ENCODE measurements around the gene LHX3. TPM values are rescaled to one million over a fixed set of nuclear protein-coding genes. Genes with fewer than 3 reads are reported as not detected.

The LHX3 gene
- total and polyA plus RNA-seq, 2 of the 8 experiments (the other 6 are each of a cell fraction or from before 2014, with no cell fraction given): 0.02 TPM; not detected in 1

- Histone ChIP-seq H3K4me2 (ENCODE audit: insufficient read depth in 1 of 2, low read depth in 2 of 2, low read length in 2 of 2) (no peak overlapping the region), H4K8ac (ENCODE audit: extremely low read depth, insufficient read depth, low read length) (no peak overlapping the region; the same call in 1 of the 2 replicates), H3K4me3 (ENCODE audit: extremely low read depth in 1 of 4, insufficient read depth in 2 of 4, low read depth in 3 of 4, low read length in 4 of 4) (no peak overlapping the region), H3K23ac (ENCODE audit: insufficient read length) (no peak overlapping the region), H3K9me3 (ENCODE audit: insufficient read depth in 2 of 2, low read depth in 1 of 2, low read length in 1 of 2) (no peaks in the 10 kb centered on the region), H3K14ac (ENCODE audit: insufficient read length) (no peak overlapping the region), H2BK5ac (ENCODE audit: low read depth, low read length) (no peak overlapping the region), H3K23me2 (ENCODE audit: low read depth, low read length) (no peaks in the 10 kb centered on the region), H2AFZ (ENCODE audit: low read length) (no peak overlapping the region), H3K18ac (ENCODE audit: extremely low read depth, low read length) (no peak overlapping the region), H3K79me1 (ENCODE audit: low read depth, low read length) (no peaks in the 10 kb centered on the region), H4K91ac (replicated peaks; ENCODE audit: insufficient read length, low read length) (no peak overlapping the region), H3K27ac (ENCODE audit: low read depth, low read length) (no peak overlapping the region), H2BK12ac (ENCODE audit: low read depth, low read length) (no peak overlapping the region), H2BK20ac (ENCODE audit: low read length) (no peak overlapping the region), H4K20me1 (replicated peaks in 1 of 2; ENCODE audit: control insufficient read depth in 1 of 2, insufficient read depth in 2 of 2, low read length in 2 of 2) (no peaks in the 10 kb centered on the region), H3K4me1 (replicated peaks in 1 of 4; ENCODE audit: control insufficient read depth in 3 of 4, insufficient read depth in 4 of 4, low read length in 3 of 4) (peaks cover 0 to 16% (median 11%) of the 10 kb centered on the region in 4 experiments; a peak in 6 of 7 replicates), H3K9ac (replicated peaks in 1 of 4; ENCODE audit: extremely low read depth in 1 of 4, low read depth in 3 of 4, low read length in 3 of 4) (no peak overlapping the region), H3K56ac (replicated peaks; ENCODE audit: insufficient read length, low read depth, low read length) (no peak overlapping the region), H2BK15ac (ENCODE audit: low read length) (no peak overlapping the region), H3K36me3 (ENCODE audit: control insufficient read depth in 2 of 4, insufficient read depth in 4 of 4, low read length in 3 of 4) (no peaks in the 10 kb centered on the region), H2BK120ac (replicated peaks; ENCODE audit: low read depth, low read length) (no peak overlapping the region), H4K5ac (ENCODE audit: insufficient read length, low read depth, low read length) (no peak overlapping the region), H2AK5ac (ENCODE audit: low read depth, low read length) (no peak overlapping the region), H3K27me3 (replicated peaks in 1 of 4; ENCODE audit: control insufficient read depth in 3 of 4, extremely low read depth in 1 of 4, insufficient read depth in 3 of 4, low read length in 3 of 4) (peaks cover 0 to 4% (median under 1%) of the 10 kb centered on the region in 4 experiments; a peak in 2 of 7 replicates), H3K4ac (replicated peaks; ENCODE audit: insufficient read length, low read depth, low read length) (no peak overlapping the region), H3K79me2 (ENCODE audit: control insufficient read depth in 1 of 2, insufficient read depth in 2 of 2, low read length in 2 of 2) (no peaks in the 10 kb centered on the region)
- POLR2A ChIA-PET (ENCODE audit: partially characterized antibody): interaction anchor here (1.9 kb wide), 1 partner anchor 15 kb away, joined by 6 read pairs; no protein-coding TSS in a partner anchor
- FAIRE-seq (no peak), DNase-seq (ENCODE audit: low read depth in 1 of 2, low spot score in 2 of 2) (no peak)
- CTCF ChIA-PET (ENCODE audit: partially characterized antibody): interaction anchor here (0.7 to 2.1 kb wide), 6 partner anchors 11 to 127 kb away, joined by 3 to 13 read pairs (median 6); no protein-coding TSS in a partner anchor
- 92% methylated on average over 36 of the region's 42 CpGs; no CpG with 5 or more reads in 1 of the 2 experiments for WGBS, 2 experiments (ENCODE audit: extremely low coverage in 1 of 2, insufficient coverage in 1 of 2, insufficient read length in 1 of 2, insufficient replicate concordance in 2 of 2, low coverage in 1 of 2, low lambda C conversion rate in 2 of 2, missing lambda C conversion rate in 1 of 2)
- TF ChIP-seq CEBPB (IDR thresholded peaks at IDR 0.05; ENCODE audit: low read depth, low read length) (no peak), E2F6 (IDR thresholded peaks at IDR 0.05) (no peak), CREB1 (IDR thresholded peaks at IDR 0.05) (no peak), ATF3 (IDR thresholded peaks at IDR 0.05; ENCODE audit: insufficient read depth, low read depth, low read length) (no peak), CBX8 (IDR thresholded peaks at IDR 0.05; ENCODE audit: borderline replicate concordance, low read depth, low read length) (no peak), EZH2 (IDR thresholded peaks at IDR 0.05; ENCODE audit: low read depth, low read length, severe bottlenecking) (no peak), POU5F1 (IDR thresholded peaks at IDR 0.05; ENCODE audit: low read depth, low read length) (no peak), POLR2AphosphoS5 (IDR thresholded peaks at IDR 0.05; ENCODE audit: low read depth, low read length) (no peak), MAFK (IDR thresholded peaks at IDR 0.05; ENCODE audit: low read depth, low read length) (no peak), SP4 (IDR thresholded peaks at IDR 0.05; ENCODE audit: low read length) (no peak), FOSL1 (IDR thresholded peaks at IDR 0.05; ENCODE audit: insufficient read depth, low read depth, low read length) (no peak)
These were observed 48.5 kb downstream of the LHX3 start for GRCh38 chr9:136156209-136157120.

Data from H1 (cell line).